ENCODE measurements around the gene PROCR. TPM values are rescaled to one million over a fixed set of nuclear protein-coding genes. Genes with fewer than 3 reads are reported as not detected.
"Not testable (repeated sequence)": the region's sequence is repeated elsewhere in the genome, so short reads cannot be mapped to it uniquely, and the experiment has no call there.

Gene PROCR
- total and polyA plus RNA-seq, 10 of the 15 experiments (the other 5 are each of a cell fraction or from before 2014, with no cell fraction given): 0.12 to 0.78 (median 0.35) TPM; not detected in 2

GRCh38 chr20:35192118-35192872 lies 20.4 kb downstream of the PROCR start:
- H3K4me2 ChIP-seq (ENCODE audit: control insufficient read depth, insufficient read depth): no peak overlapping the region
- in situ Hi-C loops (cut with MboI) (no loop called here), intact Hi-C loops (cut with micrococcal nuclease; ENCODE audit: unreplicated experiment) (no loop called here)
- ATAC-seq (no peak), DNase-seq (ENCODE audit: low read depth, low spot score) (no peak), FAIRE-seq (no peak)
- H3K9me3 ChIP-seq (replicated peaks; ENCODE audit: control insufficient read depth, insufficient read depth, low read length): peaks cover 3% of the 10 kb centered on the region; the same call in 2 of the 3 replicates
- H3K36me3 ChIP-seq (ENCODE audit: control insufficient read depth in 2 of 2, insufficient read depth in 2 of 2, low read length in 1 of 2): no peaks in the 10 kb centered on the region
- CTCF ChIA-PET: interaction anchor here (1.1 kb wide), 1 partner anchor 16 kb away, joined by 3 read pairs; no protein-coding TSS in a partner anchor
- H2AFZ ChIP-seq (ENCODE audit: control insufficient read depth, low read depth, low read length): no peak overlapping the region
- POLR2A ChIA-PET: no interaction called here
- no peaks in the 10 kb centered on the region for H4K20me1 ChIP-seq (ENCODE audit: control insufficient read depth, insufficient read depth)
- SMC1A ChIA-PET (ENCODE audit: uncharacterized antibody, unreplicated experiment): no interaction called here
- no peak overlapping the region for H3K9ac ChIP-seq (ENCODE audit: control insufficient read depth, insufficient read depth, low read length)
- WGBS (ENCODE audit: insufficient coverage, insufficient replicate concordance, low lambda C conversion rate, missing lambda C conversion rate): 45% methylated on average over 9 of the region's 9 CpGs
- H3K4me3 ChIP-seq: no peak overlapping the region
- TF ChIP-seq SMC3 (IDR thresholded peaks at IDR 0.05; ENCODE audit: borderline replicate concordance, low read length) (no peak), RCOR1 (conservative IDR thresholded peaks at IDR 0.05; ENCODE audit: low read depth, low read length) (no peak), RB1 (IDR thresholded peaks at IDR 0.05; ENCODE audit: borderline replicate concordance) (no peak)
- BruUV-seq (replicated peaks): no TSS peak
- H3K79me2 ChIP-seq (ENCODE audit: control insufficient read depth, insufficient read depth, low read length): no peaks in the 10 kb centered on the region
- H3K27me3 ChIP-seq (replicated peaks in 1 of 2; ENCODE audit: control insufficient read depth in 2 of 2, insufficient read depth in 2 of 2, low read length in 1 of 2): no peaks in the 10 kb centered on the region
- H3K4me1 ChIP-seq (ENCODE audit: control insufficient read depth, insufficient read depth, low read length): no peaks in the 10 kb centered on the region
- no peak overlapping the region for H3K27ac ChIP-seq (ENCODE audit: control insufficient read depth, insufficient read depth)
- RAD21 ChIA-PET (ENCODE audit: unreplicated experiment): no interaction called here

- H4K20me1 ChIP-seq (ENCODE audit: control insufficient read depth, insufficient read depth); H3K79me2 ChIP-seq (ENCODE audit: control insufficient read depth, insufficient read depth, low read length); H3K4me2 ChIP-seq (ENCODE audit: control insufficient read depth, insufficient read depth); in situ Hi-C loops (cut with MboI); BruUV-seq (replicated peaks); H2AFZ ChIP-seq (ENCODE audit: control insufficient read depth, low read depth, low read length); ATAC-seq; H3K4me1 ChIP-seq (ENCODE audit: control insufficient read depth, insufficient read depth, low read length); H3K9me3 ChIP-seq (replicated peaks; ENCODE audit: control insufficient read depth, insufficient read depth, low read length); SMC1A ChIA-PET (ENCODE audit: uncharacterized antibody, unreplicated experiment); FAIRE-seq; DNase-seq (ENCODE audit: low read depth, low spot score); intact Hi-C loops (cut with micrococcal nuclease; ENCODE audit: unreplicated experiment); H3K4me3 ChIP-seq; H3K36me3 ChIP-seq (ENCODE audit: control insufficient read depth in 2 of 2, insufficient read depth in 2 of 2, low read length in 1 of 2); H3K27ac ChIP-seq (ENCODE audit: control insufficient read depth, insufficient read depth); POLR2A ChIA-PET; H3K9ac ChIP-seq (ENCODE audit: control insufficient read depth, insufficient read depth, low read length); H3K27me3 ChIP-seq (replicated peaks in 1 of 2; ENCODE audit: control insufficient read depth in 2 of 2, insufficient read depth in 2 of 2, low read length in 1 of 2): not testable (repeated sequence)
- 73% methylated on average over 9 of the region's 9 CpGs for WGBS (ENCODE audit: insufficient coverage, insufficient replicate concordance, low lambda C conversion rate, missing lambda C conversion rate)
- ChIA-PET RAD21 (ENCODE audit: unreplicated experiment) (interaction anchor here (1.3 kb wide), 1 partner anchor 48 kb away, joined by 5 read pairs; no protein-coding TSS in a partner anchor), CTCF (interaction anchor here (1.1 kb wide), 1 partner anchor 15 kb away, joined by 3 read pairs; no protein-coding TSS in a partner anchor)
Measured at GRCh38 chr20:35193031-35193791, 21.3 kb downstream of the PROCR start.

Data from GM12878 (cell line).